Measurements from ENCODE around the gene MYBBP1A.
"Not testable (repeated sequence)": the region's sequence is repeated elsewhere in the genome, so short reads cannot be mapped to it uniquely, and the experiment has no call there.

Gene MYBBP1A

DNA sequence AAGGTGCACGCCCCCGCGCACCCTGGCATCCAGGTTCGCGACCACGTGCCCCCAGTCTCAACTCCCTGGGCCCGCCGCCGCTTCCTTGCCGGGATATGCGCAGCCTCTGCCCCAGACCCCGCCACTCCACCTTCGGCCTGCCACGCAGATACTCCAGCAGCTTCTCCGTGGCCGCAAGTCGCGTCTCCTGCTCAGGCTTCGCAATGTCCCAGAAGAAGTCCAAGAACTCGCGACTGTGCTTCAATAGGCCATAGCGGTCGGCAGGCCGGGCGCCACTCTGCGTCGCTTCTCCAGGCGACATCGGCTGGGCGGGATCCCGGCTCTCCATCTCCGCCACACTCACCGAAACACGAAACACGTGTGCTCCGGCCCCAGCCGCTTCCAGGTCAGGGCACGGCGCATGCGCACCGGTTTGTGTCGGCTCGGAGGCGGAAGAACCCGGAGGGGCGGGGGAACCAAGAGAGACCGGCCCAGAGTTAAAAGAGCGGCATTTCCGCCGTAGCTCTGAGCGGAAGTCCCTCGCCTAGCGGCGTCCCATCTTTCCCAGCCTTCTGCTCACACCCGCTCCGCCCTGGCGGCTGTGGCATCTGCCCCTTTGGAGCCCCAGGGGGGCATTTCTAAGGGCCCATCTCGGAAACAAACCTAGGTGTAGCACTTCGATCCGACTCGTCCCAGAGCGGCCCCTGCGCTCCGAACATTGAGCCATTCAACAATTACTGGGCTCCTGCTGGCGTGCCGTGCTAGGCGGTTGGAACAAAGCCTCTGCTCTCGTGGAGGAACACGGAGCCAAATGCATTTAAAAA, at the start of gene MYBBP1A:
MYBBP1A (minus strand) TSS at position 388 of the 803 bp plus-strand sequence; CDS start at position 328, 60 bp downstream.
- DNase-seq = peak; percentile 97

GRCh38 chr17:4604736-4605135, 49.6 kb upstream of the MYBBP1A start:
- DNase-seq = not testable (repeated sequence)

DNA sequence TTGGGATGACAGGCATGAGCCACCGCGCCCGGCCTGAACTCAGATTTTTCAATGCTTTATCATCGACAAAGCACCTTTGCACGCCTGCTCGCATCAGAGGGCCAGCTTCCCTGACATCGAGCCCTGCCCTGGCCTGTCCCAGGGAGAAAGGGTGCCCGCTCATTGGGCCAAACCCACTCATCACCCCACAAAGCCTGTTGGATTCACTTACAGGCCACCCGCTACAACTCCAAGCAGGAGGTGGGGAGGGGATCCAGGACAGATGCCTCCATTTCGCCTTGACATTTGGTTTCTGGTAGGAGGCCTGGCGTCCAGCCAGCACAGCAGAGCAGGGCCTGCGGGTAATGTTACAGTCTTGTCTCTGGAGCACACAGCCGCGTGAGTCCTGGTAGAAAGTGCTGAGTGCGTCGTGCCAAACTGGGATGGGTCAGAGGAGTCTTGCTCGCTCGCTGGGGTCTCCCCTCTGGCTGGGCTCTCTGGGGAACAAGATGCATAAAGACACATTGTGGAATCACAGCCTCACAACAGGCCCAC, 49.0 kb upstream of the MYBBP1A start:
- no peak for DNase-seq

DNA sequence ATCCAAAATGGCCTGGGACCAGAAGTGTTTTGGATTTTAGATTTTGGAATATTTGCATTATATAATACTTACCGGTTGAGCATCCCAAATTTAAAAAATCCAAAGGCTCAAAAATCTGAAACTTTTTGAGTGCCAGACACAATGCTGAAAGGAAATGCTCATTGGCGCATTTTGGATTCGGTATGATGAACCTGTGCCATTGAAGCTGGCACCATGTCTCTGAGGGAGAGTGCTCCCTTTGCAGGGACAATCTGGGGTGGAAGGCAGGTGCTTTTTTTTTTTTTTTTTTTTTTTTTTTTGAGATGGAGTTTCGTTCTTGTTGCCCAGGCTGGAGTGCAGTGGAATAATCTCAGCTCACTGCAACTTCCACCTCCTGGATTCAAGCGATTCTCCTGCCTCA, 46.9 kb upstream of the MYBBP1A start:
- DNase-seq = no peak

DNA sequence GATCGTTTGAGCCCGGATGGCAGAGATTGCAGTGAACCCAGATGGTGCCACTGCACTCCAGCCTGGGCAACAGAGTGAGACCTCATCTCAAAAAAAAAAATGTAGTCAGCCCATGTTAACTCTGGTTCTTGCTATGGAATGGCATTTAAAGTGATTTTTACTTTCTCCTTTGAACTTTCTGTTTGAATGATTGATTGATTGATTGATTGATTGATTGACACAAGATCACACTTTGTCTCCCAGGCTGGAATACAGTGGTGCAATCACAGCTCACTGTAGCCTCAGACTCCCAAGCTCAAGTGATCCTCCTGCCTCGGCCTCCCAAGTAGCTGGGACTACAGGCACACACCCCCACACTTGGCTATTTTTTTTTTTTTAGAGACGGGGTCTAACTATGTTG, 46.1 kb upstream of the MYBBP1A start:
- DNase-seq = no peak

DNA sequence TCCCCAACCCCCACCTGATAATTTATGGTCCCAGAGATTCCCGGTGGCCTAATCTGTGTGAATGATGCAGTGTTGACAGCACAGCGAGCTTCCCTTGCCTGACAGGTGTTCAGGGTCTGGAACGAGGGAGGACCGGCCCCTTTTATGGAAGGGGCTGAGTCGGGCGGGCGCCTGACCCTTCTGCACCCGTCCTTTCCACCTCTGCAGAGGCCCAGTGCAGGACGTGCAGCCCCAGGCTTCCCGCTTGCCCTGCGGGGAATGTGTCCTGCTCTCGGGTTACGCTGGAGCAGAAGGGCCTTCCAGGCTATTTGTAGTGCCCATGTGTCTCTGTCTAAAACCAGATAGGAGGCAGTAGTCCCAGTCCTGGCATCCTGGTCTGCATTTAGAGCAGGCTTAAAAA, 45.4 kb upstream of the MYBBP1A start:
- no peak for DNase-seq

DNA sequence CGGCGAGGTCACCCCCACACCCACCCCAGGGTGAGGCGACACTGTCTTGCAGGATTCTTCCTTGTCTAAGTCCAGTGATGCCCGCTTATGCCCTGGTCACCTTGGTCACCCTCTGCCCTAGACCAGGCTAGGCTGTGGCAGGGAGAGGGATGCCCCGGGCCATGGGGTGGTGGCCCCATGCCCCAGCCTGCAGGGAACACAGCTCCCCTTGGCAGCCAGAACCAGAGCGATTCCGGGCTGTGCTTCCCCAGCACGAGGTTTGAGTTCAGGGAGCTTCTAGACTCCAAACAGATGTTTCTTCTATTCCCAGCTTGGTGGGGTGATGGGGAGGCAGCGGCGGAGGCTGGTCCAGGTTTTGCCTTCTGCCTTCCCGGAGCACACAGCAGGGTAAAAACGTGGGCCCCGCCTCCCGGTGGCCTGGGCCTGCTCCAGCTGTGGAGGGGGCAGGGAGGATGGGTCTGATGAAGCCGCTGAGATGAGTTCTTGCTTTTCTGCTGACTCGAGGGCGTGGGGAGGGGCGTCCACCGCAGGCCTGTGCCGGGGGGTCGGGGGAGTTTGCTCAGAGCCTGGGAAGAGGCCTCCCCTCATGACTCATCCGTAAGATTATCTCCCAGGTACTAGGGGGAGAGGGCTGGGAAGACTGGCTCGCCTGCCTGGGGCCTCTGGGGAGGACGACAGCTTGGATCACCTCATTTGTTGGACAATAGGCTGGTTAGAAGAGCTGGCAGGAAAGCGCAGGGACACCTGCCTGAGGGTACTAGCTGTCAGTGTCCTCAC, 44.5 kb upstream of the MYBBP1A start:
- DNase-seq = no peak

- DNase-seq = no peak
These were observed 43.8 kb upstream of the MYBBP1A start for GRCh38 chr17:4598776-4599504.

DNA sequence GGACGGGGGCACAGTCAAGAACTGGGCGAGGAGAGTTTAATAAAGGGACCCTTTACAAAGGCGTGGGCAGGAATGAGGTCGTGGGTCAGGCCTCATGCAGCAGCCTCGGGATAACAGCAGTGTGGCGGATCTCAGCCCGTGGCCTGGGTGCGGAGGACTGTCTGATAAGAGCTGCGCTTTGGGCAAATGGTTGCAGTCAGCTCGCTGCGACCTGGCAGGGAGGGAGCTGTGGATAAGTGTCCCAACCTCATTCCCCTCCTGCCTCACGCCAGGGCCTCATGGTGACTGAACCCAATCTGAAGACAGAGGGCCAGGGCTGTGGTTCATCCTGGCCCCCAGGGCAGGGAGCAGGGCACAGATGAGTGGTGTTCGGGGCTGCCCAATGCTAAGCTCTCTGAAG, 42.8 kb upstream of the MYBBP1A start:
- DNase-seq = no peak

DNA sequence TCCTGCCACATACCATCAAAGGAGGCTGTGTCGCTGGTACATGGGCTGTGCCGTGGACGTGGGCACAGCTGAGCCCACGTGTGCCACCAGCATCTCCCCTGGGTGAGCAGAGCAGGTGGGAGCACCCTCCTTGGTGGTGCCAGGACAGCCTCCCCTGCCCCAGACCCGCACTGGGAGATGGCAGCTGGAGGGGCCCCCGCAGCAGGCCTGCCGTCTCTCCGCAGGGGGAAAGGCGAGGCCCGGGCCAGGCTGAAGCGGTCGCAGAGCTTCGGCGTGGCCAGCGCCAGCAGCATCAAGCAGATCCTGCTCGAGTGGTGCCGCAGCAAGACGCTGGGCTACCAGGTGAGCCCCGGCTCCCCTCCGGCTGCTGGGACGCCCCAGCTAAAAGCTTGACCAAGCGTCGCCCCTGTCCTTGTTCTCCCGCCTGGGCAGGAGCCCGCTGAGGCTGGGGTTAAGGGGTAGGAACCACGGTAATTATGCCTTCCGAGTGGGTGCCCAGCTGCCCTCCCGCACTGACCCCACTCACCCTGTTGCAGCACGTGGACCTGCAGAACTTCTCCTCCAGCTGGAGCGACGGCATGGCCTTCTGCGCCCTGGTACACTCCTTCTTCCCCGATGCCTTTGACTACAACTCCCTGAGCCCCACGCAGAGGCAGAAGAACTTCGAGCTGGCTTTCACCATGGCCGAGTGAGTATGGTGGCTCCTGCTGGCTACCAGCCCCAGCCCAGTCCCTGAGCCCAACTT, 41.6 kb upstream of the MYBBP1A start:
- no peak for DNase-seq

DNA sequence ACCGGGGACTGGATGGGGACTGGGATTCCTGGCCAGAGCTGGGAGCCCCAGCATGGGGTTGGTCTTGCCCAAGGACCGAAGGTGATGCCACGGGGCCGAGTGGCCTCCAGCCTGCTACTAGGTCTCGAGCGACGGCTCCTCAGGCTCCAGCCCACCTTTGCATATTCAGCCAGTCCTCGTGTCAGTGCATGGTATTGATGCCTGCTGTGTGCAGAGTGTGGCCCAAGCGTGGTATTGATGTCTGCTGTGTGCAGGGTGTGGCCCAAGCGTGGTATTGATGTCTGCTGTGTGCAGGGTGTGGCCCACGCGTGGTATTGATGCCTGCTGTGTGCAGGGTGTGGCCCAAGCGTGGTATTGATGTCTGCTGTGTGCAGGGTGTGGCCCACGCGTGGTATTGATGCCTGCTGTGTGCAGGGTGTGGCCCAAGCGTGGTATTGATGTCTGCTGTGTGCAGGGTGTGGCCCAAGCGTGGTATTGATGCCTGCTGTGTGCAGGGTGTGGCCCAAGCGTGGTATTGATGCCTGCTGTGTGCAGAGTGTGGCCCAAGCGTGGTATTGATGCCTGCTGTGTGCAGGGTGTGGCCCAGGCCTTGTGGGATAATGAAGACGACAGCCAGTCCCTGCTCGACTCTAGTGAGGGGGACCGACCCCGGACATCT, 40.6 kb upstream of the MYBBP1A start:
- DNase-seq = not testable (repeated sequence)

DNA sequence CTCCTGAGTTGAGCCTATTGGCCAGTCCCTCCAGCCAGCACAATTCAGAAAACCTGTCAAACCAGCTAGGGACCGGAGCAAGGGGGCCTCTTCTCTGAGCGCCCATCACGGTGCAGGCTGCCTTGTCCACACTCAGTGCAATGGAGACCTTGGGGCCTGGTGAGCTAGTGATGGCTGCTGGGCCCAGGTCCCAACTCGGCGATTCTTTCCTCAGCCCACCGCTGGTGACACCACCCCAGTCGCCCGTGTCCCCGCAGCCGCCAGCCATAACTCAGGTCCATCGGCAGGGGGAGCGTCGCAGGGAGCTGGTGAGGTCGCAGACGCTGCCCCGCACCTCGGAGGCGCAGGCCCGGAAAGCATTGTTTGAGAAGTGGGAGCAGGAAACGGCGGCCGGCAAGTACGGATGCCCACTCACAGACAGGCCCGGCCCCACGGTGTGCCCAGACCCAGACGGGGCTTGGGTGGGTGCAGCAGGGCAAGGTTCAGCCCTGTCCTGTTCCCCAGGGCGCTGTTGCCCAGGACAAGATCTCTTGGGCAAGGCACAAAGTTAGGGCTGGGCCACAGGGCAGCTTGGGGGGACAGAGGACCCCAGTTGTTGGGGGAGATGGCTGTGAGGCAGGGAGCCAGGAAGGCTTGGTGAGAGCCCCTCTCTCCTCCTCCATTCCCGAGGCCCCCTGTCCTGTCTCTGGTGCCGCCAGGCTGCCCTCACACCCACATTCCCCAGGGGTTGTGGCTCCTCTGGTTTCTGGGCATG, 39.9 kb upstream of the MYBBP1A start:
- peak; percentile 15 for DNase-seq

GRCh38 chr17:4594406-4594805, 39.2 kb upstream of the MYBBP1A start:
- DNase-seq = no peak

GRCh38 chr17:4593021-4593421, 37.8 kb upstream of the MYBBP1A start:
- DNase-seq = no peak

DNA sequence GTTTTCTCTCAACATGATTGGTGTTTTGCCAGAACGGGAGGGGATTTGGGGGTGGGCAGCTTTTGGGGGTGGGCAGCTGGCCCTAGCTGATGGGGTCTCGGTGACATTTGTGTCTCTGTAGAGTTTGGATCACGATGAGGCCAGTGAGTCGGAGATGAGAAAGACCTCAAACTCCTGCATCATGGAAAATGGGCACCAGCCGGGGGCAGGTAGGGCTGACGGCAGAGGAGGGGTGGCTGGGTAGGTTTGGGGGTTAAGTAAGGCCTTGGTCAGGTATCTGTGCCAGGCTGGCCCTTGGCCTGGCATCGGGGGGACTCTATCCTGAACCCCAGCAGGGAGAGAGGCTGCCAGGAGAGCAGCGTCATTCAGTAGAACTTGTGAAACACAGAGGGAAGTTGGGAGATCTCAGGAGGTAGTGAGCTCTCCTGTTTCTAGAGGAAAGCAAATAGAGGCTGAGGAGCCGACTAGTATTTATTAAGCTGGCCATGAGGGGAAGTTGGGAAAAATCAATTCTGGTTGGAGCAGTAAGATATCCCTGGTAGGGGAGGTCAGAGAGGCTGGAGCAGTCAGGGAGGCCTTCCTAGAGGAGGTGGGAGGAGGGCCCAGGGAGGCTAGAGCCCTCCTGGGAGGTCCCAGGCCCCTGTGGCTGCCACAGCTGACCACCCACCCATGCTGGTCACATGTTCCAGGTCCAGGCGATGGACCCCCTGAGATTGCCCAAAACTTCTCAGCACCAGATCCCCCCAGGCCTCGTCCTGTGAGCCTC, 37.2 kb upstream of the MYBBP1A start:
- DNase-seq = no peak

DNA sequence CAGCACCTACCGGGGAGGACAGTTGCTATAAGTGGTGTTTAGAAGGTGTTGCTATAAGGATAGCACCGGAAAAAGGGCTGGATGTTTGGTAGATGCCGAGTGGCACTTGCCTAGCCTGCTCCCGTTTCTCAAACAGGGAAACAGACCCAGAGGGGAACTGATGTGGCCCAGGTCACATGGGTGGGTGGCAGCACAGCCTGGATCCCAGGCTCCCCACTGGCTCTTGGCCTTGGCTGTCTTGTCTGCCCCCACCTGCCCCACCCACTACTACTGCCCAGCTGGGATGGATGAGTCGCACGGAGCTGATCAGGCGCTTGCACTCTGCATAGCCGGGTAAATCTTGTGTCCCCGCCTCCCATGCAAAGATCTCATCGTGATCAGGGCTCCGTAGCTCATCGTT, 36.3 kb upstream of the MYBBP1A start:
- DNase-seq = no peak

GRCh38 chr17:4590981-4591453, 35.8 kb upstream of the MYBBP1A start:
- DNase-seq = no peak

DNA sequence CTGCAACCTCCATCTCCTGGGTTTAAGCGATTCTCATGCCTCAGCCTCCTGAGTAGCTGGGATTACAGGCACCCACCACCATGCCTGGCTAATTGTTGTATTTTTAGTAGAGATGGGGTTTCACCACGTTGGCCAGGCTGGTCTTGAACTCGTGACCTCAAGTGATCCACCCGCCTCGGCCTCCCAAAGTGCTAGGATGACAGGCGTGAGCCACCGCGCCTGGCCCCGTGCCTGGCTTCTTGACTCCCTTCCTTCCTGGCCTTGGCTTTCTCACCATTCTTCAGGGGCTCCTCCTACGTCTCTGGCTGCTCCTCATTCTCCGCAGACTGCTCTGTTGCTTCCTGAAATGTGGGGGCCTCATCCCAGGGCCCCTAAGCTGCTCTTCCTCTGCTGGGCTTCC, 34.9 kb upstream of the MYBBP1A start:
- not testable (repeated sequence) for DNase-seq

GRCh38 chr17:4588898-4589625, 33.9 kb upstream of the MYBBP1A start:
- DNase-seq = no peak

DNA sequence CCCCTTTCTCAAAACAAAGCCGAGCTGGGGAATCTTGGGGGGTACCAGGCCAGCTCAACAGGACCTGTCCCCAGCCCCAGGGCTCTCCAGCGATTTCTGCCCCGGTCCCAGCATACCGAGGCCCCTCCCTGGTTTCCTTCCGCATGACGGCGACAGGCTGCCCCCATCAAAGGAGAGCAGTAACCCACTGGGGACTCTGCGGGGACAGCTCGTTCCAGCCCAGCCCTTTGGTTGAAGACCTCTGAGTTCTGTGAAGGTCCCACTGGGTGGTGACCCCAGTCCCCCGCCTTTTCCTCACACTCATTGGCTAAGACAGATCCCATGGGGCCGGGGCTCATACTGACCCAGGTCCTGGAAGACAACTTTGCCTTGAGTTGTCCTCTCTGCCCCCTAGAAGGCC, 33.2 kb upstream of the MYBBP1A start:
- no peak for DNase-seq

All from CD4-positive, alpha-beta T cell treated with Interleukin-10 for 1 hour (primary cell).